Activated CD4-positive, alpha-beta T cell treated with anti-CD3 and anti-CD28 coated beads for 48 hours (primary cell): Measurements from ENCODE around the gene ANKRD34B.
A peak's percentile ranks its signal among the peaks of the same experiment; 100 is the strongest.
"Not testable (repeated sequence)": the region's sequence is repeated elsewhere in the genome, so short reads cannot be mapped to it uniquely, and the experiment has no call there.

ENCODE experiments used
- DNase-seq: peaks from one replicate; pipeline ENCODE4 v3.0.0-alpha.2; 2020

The ANKRD34B gene

DNA sequence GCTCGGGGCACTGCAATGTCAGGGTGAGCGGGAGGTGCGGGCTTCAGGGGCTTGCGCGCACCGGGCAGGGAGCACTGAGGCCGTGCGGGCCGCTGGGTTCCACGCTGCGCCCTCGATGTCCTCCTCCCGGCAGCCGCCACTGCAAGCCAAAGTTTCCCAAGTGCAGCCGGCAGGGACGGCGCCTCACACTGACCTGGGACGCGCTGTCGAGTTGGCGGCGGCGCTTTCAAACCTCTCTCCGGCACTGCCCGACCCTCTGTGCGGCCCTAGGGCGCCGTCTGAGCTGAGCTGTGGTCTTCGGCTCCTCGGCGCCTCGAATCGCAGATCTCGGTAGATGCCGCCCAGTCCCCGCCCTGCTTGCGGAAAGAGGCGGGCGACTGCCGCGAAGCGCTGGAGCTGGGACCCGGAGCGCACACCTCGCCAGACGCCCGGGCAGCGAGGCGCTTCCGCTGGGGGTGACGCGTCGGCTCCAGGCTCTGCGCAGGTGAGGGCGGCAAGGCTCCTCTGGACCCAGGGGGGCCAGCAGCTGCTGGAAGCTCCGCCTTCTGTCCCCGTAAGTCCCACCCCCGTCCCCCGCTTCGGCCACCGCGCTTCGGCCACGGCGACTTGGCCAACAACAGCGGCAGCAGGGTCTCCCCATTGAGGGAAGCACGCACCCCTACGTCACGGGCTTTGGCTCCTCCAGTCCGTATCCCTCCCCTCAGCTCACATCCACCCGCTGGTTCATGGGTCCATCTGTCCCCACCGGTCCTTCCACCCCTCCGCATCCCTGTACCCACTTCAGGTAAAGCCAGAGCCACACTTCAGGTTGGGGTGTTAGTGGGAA is at the start of gene ANKRD34B:
ANKRD34B (minus strand) TSS at position 320 of the 826 bp plus-strand sequence. CDS start 10,261 bp downstream, outside the sequence.
- peak; percentile 65 for DNase-seq

DNA sequence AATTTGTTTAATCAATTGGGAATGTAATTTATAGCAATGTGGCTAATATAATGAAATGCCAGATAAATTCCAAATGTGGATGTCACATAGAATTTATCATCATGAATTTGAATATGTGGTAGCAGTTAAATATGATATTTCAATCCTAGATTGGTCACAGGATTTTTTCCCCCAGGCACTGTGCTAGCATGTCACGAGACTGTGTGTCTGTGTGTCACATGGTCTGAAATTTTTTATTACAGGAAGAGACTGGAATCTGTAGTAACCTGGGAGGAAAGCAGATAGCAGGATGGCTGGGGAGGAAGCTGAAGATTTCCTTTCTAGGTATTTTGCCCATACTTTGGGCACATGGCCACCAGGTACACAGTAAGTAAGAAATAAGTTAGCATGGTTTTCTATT is 49.0 kb upstream of the ANKRD34B start:
- DNase-seq: no peak

DNA sequence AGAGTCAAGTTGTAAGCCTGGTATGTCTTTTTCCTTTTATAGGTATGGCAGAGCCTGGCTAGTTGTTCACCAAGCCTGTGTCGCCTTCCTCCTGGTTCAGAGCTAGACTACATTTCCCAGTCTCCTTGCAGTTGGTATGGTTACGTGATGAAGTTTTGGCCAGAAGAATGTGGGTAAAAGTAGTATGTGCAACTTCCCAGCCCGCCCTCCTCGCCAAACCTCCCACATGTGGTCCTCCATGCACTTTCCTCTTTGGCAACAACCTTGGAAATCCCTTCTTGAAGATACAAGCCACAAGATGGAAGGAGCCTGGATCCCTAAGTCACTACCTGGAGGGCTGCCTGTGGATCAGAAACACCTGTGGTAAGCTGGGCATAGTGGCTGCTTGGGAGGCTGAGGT is 48.4 kb upstream of the ANKRD34B start:
- no peak for DNase-seq

DNA sequence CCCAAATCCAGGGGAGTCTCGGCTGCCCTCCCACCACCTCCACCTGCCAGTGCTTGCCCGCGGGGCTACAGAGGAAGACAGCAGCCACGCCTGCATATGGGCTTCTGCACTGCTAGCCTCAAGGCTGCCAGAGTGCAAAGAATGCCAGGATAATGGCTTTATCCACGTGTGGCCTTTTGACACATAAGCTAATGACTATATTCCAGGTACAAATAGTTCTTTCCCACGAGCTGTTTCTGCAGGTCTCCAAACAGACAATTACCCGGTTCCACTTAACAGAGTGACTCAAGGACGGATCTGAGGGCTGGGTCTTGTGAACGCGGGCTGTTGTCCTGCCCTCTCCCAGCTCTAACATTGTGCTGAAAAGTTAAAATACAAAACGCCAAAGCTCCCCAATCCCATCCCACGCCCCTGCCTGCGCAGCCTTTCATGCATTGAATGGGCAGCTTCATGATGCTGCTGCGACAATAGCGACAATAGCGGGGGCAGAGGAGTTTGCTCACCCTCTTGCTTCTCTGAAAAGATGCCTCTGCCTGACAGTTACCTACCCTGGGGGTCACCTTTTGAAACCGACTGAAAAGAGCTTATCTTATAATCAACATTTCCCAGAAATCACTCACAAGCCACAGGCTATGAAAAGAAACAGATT is 45.3 kb upstream of the ANKRD34B start:
- DNase-seq: no peak

GRCh38 chr5:80609692-80610091 is 39.6 kb upstream of the ANKRD34B start:
- DNase-seq: no peak

- no peak for DNase-seq
Measured at GRCh38 chr5:80608731-80609130, 38.7 kb upstream of the ANKRD34B start.

GRCh38 chr5:80607832-80608231 is 37.8 kb upstream of the ANKRD34B start:
- no peak for DNase-seq

- no peak for DNase-seq
Measured at GRCh38 chr5:80607343-80607742, 37.3 kb upstream of the ANKRD34B start.

DNA sequence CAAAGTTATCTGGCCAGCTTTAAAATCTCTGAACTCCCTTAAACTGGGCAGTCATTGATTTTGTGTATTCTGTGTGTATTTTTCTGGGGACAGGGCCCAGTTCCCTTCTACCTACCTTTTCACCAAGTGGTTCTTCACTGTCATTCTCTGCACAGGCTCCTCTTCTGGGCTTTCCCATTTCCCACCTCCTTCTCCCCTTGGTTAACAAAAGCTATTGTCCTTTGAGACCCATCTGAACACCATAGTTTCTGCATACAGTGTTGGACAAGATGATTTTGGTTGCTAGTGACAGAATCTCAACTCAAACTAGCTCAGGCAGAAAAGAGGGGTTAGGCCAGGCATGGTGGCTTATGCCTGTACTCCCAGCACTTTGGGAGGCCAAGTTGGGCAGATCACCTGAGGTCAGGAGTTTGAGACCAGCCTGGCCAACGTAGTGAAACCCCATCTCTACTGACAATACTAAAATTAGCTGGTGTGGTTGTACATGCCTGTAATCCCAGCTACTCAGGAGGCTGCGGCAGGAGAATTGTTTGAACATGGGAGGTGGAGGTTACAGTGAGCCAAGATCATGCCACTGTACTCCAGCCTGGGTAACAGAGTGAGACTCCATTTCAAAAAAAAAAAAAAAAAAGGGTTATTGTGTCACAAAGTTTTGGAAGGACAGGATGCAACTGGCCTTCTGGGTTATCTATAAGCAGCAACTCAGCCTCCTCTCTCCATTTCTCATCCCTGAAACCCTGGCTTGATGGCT is 31.0 kb upstream of the ANKRD34B start:
- DNase-seq: no peak

DNA sequence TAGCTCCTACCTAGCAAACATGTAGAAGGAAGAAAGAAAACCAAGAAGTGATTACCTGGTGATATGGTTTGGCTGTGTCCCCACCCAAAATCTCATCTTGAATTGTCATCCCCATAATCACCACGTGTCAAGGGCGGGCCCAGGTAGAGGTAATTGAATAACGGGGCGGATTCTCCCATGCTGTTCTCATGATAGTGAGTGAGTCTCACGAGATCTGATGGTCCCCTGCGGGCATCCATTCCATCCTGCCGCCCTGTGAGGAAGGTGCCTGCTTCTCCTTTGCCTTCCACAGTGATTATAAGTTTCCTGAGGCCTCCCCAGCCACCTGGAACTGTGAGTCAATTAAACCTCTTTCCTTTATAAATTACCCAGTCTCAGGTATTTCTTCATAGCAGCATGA is 27.4 kb upstream of the ANKRD34B start:
- DNase-seq: no peak

GRCh38 chr5:80594810-80595209 is 24.7 kb upstream of the ANKRD34B start:
- DNase-seq: no peak

DNA sequence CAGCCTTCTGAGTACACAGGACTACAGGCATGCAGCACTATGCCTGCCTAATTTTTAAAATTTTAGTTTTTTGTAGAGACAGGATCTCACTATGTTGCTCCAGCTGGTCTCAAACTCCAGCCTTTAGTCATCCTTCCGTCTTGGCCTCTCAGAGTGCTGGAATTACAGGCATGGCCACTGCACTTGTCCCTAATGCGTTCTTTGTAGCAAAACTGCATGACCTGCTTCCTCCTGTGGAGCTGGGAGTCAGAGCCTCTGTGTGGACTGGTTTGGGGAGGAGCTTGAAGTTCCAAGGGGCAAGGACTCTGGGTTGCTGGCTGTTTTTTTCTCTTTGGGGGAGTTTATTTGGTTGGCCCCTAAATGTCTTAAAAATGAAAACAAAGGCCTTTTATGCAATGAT is 22.7 kb upstream of the ANKRD34B start:
- no peak for DNase-seq

DNA sequence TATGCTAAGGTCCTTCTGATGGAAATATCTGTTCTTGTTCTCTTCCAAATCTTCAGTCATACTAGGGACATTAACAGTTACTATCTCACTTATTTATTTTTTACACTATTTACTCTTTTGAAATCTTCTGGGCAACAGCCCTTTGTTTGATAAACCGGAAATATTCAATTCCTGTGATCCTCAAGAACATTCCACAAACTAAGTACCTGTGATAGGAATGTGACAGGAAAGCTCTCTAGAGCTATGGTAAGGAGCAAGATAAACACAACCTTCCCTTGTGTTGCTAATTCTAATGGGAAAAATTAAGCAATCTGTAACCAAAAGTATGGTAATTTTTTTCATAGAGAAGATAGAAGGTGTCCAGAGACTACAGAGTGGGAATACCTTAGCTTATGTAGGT is 22.0 kb upstream of the ANKRD34B start:
- no peak for DNase-seq

GRCh38 chr5:80591352-80591751 is 21.3 kb upstream of the ANKRD34B start:
- no peak for DNase-seq

GRCh38 chr5:80590766-80591165 is 20.7 kb upstream of the ANKRD34B start:
- DNase-seq: no peak

DNA sequence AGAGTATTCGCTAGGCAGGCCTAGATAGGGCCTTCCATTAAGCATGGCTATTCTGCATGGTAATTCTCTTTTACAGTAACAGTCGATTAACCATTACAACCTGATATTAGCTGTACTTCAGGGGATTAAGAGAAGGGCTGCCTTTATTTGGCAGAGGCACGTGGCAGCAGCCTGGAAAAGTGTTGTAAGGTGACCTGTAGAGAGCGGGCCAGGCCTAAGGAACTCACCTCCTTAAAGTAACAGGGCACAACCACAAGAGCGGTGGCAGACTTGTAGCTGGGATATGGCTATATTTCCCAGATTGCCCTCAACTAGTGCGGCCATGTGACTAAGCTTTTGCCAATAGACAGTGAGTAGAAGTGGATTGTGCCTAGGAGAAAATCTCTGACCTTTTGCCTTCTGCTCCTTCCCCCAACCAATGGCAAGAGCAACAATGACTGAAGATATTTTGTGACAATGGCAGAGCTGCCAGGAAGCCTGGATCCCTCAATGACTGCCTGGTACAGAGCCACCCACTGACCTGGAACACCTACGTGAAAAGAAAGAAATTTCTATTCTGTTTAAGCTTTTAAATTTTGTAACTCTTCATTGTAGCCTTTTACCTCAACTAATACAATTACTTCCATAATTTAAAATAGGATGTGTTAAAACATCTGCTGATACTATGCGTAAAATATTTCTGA is 18.9 kb upstream of the ANKRD34B start:
- no peak for DNase-seq

- no peak for DNase-seq
Measured at GRCh38 chr5:80584770-80585169, 14.7 kb upstream of the ANKRD34B start.

- not testable (repeated sequence) for DNase-seq
Measured at GRCh38 chr5:80580291-80580690, 10.2 kb upstream of the ANKRD34B start.

- no peak for DNase-seq
Measured at GRCh38 chr5:80579050-80579449, 9.0 kb upstream of the ANKRD34B start.

- DNase-seq: no peak
Measured at GRCh38 chr5:80577707-80578106, 7.6 kb upstream of the ANKRD34B start.

GRCh38 chr5:80576383-80576782 is 6.3 kb upstream of the ANKRD34B start:
- DNase-seq: no peak

- no peak for DNase-seq
Measured at GRCh38 chr5:80573062-80573461, 3.0 kb upstream of the ANKRD34B start.
